Liver (tissue), 9 donors: ENCODE data around the gene SOX6. TPM values are rescaled to one million over a fixed set of nuclear protein-coding genes. Genes with fewer than 3 reads are reported as not detected.

Experiments
- DNase-seq: peaks from one replicate; pipeline ENCODE4 v3.0.0-alpha.2; 2017; ENCODE audit warnings: low spot score
- H3K27ac ChIP-seq, 2 donors: one replicate each; pipeline ENCODE4 v1.7.0; 2013; ENCODE audit warnings: inconsistent platforms in 2 of 2, low read length in 2 of 2, control low read depth in 1 of 2, low read depth in 1 of 2, mild to moderate bottlenecking in 1 of 2
- H3K27me3 ChIP-seq, 4 donors: one replicate each; pipeline versions ENCODE4 v1.6.1 to v1.7.0; 2013; ENCODE audit warnings: low read length in 3 of 4, inconsistent platforms in 1 of 4, mild to moderate bottlenecking in 1 of 4, moderate library complexity in 1 of 4; ENCODE audit not compliant: control insufficient read depth in 4 of 4, insufficient read depth in 4 of 4
- H3K36me3 ChIP-seq, 4 donors: one replicate each; pipeline versions ENCODE4 v1.6.1 to v1.7.0; 2013; ENCODE audit warnings: low read length in 3 of 4, mild to moderate bottlenecking in 3 of 4, low read depth in 1 of 4, moderate library complexity in 1 of 4; ENCODE audit not compliant: control insufficient read depth in 4 of 4, insufficient read depth in 3 of 4
- H3K4me1 ChIP-seq, 4 donors: one replicate each; pipeline versions ENCODE4 v1.6.1 to v1.7.0; 2013; ENCODE audit warnings: low read length in 3 of 4, mild to moderate bottlenecking in 3 of 4, moderate library complexity in 1 of 4; ENCODE audit not compliant: control insufficient read depth in 4 of 4, insufficient read depth in 4 of 4
- H3K4me3 ChIP-seq, 3 donors: one replicate each; pipeline versions ENCODE4 v1.6.1 to v1.7.0; 2013; ENCODE audit warnings: low read length in 3 of 3, control low read depth in 1 of 3, low read depth in 1 of 3, mild to moderate bottlenecking in 1 of 3
- H3K9ac ChIP-seq, 2 donors: one replicate each; pipeline ENCODE4 v1.7.0; 2013; ENCODE audit warnings: low read length in 2 of 2, mild to moderate bottlenecking in 2 of 2, moderate library complexity in 2 of 2, control low read depth in 1 of 2, low read depth in 1 of 2
- H3K9me3 ChIP-seq, 4 donors: one replicate each; pipeline versions ENCODE4 v1.6.1 to v1.7.0; 2013; ENCODE audit warnings: low read length in 3 of 4; ENCODE audit not compliant: control insufficient read depth in 4 of 4
- EGR1 ChIP-seq, 2 donors: IDR thresholded peaks; 2 replicates each; pipeline ENCODE4 v1.6.1; 2016 to 2018; ENCODE audit warnings: antibody characterized with exemption in 2 of 2, low read depth in 2 of 2
- FOXA1 ChIP-seq: IDR thresholded peaks from 2 replicates; pipeline ENCODE4 v1.6.1; 2016; ENCODE audit warnings: antibody characterized with exemption
- FOXA2 ChIP-seq: IDR thresholded peaks from 2 replicates; pipeline ENCODE4 v1.6.1; 2016; ENCODE audit warnings: antibody characterized with exemption
- GABPA ChIP-seq, 2 donors: IDR thresholded peaks in 1 of 2; conservative IDR thresholded peaks in 1 of 2; 2 replicates each; pipeline ENCODE4 v1.6.1; 2016; ENCODE audit warnings: antibody characterized with exemption in 2 of 2, mild to moderate bottlenecking in 1 of 2, moderate library complexity in 1 of 2
- HNF4A ChIP-seq, 2 donors: conservative IDR thresholded peaks; 2 replicates each; pipeline ENCODE4 v1.6.1; 2016; ENCODE audit warnings: antibody characterized with exemption in 2 of 2, mild to moderate bottlenecking in 2 of 2
- HNF4G ChIP-seq: IDR thresholded peaks from 2 replicates; pipeline ENCODE4 v1.6.1; 2016; ENCODE audit warnings: antibody characterized with exemption
- JUND ChIP-seq, 2 donors: IDR thresholded peaks; 2 replicates each; pipeline ENCODE4 v1.6.1; 2016; ENCODE audit warnings: antibody characterized with exemption in 2 of 2
- MAX ChIP-seq: IDR thresholded peaks from 2 replicates; pipeline ENCODE4 v1.6.1; 2016; ENCODE audit warnings: antibody characterized with exemption
- NR2F2 ChIP-seq: IDR thresholded peaks from 2 replicates; pipeline ENCODE4 v1.6.1; 2016; ENCODE audit warnings: antibody characterized with exemption
- RAD21 ChIP-seq, 2 donors: IDR thresholded peaks; 2 replicates each; pipeline ENCODE4 v1.6.1; 2016; ENCODE audit warnings: antibody characterized with exemption in 2 of 2, mild to moderate bottlenecking in 2 of 2
- RXRA ChIP-seq, 2 donors: IDR thresholded peaks; 2 replicates each; pipeline ENCODE4 v1.6.1; 2017 to 2018; ENCODE audit warnings: antibody characterized with exemption in 2 of 2, mild to moderate bottlenecking in 1 of 2
- SP1 ChIP-seq: IDR thresholded peaks from 2 replicates; pipeline ENCODE4 v1.6.1; 2018; ENCODE audit warnings: antibody characterized with exemption, mild to moderate bottlenecking
- TAF1 ChIP-seq: conservative IDR thresholded peaks from 2 replicates; pipeline ENCODE4 v1.6.1; 2016; ENCODE audit warnings: antibody characterized with exemption, mild to moderate bottlenecking
- YY1 ChIP-seq: IDR thresholded peaks from 2 replicates; pipeline ENCODE4 v1.6.1; 2016; ENCODE audit warnings: antibody characterized with exemption, mild to moderate bottlenecking
- WGBS: extraction: QIAGEN DNeasy Blood & Tissue Kit; methylation state at CpG from one replicate; pipeline ENCODE4 v1.1.7; 2013; 5-methylcytosine and 5-hydroxymethylcytosine counted together
- polyA plus RNA-seq, 2 donors: library from polyadenylated mRNA; stranded (reverse) in 1 of 2; unstranded in 1 of 2; fragments of 200-250 nt in 1 of 2; fragments of >200 nt in 1 of 2; fragmentation: Nextera tagmentation in 1 of 2; extraction: Ambion mirVana in 1 of 2; gene quantifications; one replicate each; pipeline versions ENCODE4 v1.2.1 to v1.2.3, GENCODE V29; 2013 to 2015
- total RNA-seq, 2 donors: library from RNA; depleted of rRNA; stranded (reverse); fragments of >200 nt; gene quantifications; one replicate each; pipeline ENCODE4 v1.2.3, GENCODE V29; 2014
- TF ChIP-seq, protein P1 (sequence below): fragments of 150-350 bp; IDR thresholded peaks from 2 replicates; pipeline ENCODE4 v1.5.1; 2017; ENCODE audit warnings: improper control_type of control experiment, low read depth, low read length; ENCODE audit not compliant: missing input control
- TF ChIP-seq, protein P2 (sequence below): IDR thresholded peaks from 2 replicates; pipeline ENCODE4 v1.6.1; 2016; ENCODE audit warnings: antibody characterized with exemption, mild to moderate bottlenecking
- TF ChIP-seq, protein P3 (sequence below): IDR thresholded peaks from 2 replicates; pipeline ENCODE4 v1.6.1; 2016; ENCODE audit warnings: antibody characterized with exemption
- TF ChIP-seq, protein P4 (sequence below): IDR thresholded peaks from 2 replicates; pipeline ENCODE4 v1.6.1; 2016; ENCODE audit warnings: antibody characterized with exemption
- donor health status: healthy.
- donor health status: healthy.
- donor health status: healthy.
- donor health status: healthy.
- donor health status: healthy.

SOX6 gene
- total and polyA plus RNA-seq, 4 donors: 2.4 to 111 (median 14.8) TPM

DNA sequence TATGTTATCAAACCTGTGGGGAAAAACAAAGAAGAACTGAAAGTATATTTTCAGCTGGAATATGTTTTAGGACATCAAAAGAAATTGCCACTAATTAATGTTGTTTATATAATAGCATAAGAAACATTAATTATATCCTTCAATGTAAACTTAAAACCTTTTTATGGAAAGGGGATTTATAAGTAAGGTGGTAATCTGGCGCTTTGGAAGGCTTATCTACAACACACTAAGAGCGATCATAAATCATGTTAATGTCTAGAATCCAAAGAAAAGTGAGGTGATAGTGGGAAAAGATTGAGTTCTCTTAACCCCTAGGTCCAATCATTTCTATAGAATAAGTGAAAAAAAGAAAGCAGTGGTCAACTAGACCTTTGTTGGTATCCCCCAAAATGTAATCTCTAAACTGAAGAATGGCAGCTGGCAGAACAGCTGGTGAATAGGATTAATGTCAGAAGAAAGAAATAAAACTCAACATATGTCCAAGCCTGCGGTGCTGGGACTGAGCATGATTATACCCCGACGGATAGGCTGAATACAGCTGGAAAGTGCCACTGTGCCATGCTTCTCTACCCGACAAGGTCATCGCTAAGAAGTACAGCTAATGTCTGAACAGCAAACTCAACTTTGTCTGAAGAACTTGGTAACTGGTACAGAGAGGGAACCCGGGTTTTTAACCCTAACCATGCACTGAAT, 64.0 kb downstream of the SOX6 start:
- Histone ChIP-seq H3K4me1 (no peaks in the 10 kb centered on the region), H3K9ac (no peak overlapping the region), H3K27ac (no peak overlapping the region), H3K27me3 (no peaks in the 10 kb centered on the region), H3K36me3 (no peaks in the 10 kb centered on the region), H3K4me3 (no peak overlapping the region), H3K9me3 (no peaks in the 10 kb centered on the region)
- TF ChIP-seq, protein P1, sequence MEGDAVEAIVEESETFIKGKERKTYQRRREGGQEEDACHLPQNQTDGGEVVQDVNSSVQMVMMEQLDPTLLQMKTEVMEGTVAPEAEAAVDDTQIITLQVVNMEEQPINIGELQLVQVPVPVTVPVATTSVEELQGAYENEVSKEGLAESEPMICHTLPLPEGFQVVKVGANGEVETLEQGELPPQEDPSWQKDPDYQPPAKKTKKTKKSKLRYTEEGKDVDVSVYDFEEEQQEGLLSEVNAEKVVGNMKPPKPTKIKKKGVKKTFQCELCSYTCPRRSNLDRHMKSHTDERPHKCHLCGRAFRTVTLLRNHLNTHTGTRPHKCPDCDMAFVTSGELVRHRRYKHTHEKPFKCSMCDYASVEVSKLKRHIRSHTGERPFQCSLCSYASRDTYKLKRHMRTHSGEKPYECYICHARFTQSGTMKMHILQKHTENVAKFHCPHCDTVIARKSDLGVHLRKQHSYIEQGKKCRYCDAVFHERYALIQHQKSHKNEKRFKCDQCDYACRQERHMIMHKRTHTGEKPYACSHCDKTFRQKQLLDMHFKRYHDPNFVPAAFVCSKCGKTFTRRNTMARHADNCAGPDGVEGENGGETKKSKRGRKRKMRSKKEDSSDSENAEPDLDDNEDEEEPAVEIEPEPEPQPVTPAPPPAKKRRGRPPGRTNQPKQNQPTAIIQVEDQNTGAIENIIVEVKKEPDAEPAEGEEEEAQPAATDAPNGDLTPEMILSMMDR: no peak
- TF ChIP-seq NR2F2 (no peak), FOXA2 (no peak), JUND (IDR thresholded peaks at IDR 0.05) (no peak), HNF4G (no peak), SP1 (no peak), YY1 (no peak), MAX (no peak), HNF4A (conservative IDR thresholded peaks at IDR 0.05) (no peak), FOXA1 (no peak), TAF1 (no peak), RXRA (IDR thresholded peaks at IDR 0.05) (no peak), RAD21 (IDR thresholded peaks at IDR 0.05) (no peak), GABPA (IDR thresholded peaks at IDR 0.05 in 1 of 2, conservative IDR thresholded peaks at IDR 0.05 in 1 of 2) (no peak), EGR1 (IDR thresholded peaks at IDR 0.05; ENCODE audit: low read depth in 2 of 2) (no peak)
- TF ChIP-seq, protein P2, sequence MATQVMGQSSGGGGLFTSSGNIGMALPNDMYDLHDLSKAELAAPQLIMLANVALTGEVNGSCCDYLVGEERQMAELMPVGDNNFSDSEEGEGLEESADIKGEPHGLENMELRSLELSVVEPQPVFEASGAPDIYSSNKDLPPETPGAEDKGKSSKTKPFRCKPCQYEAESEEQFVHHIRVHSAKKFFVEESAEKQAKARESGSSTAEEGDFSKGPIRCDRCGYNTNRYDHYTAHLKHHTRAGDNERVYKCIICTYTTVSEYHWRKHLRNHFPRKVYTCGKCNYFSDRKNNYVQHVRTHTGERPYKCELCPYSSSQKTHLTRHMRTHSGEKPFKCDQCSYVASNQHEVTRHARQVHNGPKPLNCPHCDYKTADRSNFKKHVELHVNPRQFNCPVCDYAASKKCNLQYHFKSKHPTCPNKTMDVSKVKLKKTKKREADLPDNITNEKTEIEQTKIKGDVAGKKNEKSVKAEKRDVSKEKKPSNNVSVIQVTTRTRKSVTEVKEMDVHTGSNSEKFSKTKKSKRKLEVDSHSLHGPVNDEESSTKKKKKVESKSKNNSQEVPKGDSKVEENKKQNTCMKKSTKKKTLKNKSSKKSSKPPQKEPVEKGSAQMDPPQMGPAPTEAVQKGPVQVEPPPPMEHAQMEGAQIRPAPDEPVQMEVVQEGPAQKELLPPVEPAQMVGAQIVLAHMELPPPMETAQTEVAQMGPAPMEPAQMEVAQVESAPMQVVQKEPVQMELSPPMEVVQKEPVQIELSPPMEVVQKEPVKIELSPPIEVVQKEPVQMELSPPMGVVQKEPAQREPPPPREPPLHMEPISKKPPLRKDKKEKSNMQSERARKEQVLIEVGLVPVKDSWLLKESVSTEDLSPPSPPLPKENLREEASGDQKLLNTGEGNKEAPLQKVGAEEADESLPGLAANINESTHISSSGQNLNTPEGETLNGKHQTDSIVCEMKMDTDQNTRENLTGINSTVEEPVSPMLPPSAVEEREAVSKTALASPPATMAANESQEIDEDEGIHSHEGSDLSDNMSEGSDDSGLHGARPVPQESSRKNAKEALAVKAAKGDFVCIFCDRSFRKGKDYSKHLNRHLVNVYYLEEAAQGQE: no peak
- TF ChIP-seq, protein P3, sequence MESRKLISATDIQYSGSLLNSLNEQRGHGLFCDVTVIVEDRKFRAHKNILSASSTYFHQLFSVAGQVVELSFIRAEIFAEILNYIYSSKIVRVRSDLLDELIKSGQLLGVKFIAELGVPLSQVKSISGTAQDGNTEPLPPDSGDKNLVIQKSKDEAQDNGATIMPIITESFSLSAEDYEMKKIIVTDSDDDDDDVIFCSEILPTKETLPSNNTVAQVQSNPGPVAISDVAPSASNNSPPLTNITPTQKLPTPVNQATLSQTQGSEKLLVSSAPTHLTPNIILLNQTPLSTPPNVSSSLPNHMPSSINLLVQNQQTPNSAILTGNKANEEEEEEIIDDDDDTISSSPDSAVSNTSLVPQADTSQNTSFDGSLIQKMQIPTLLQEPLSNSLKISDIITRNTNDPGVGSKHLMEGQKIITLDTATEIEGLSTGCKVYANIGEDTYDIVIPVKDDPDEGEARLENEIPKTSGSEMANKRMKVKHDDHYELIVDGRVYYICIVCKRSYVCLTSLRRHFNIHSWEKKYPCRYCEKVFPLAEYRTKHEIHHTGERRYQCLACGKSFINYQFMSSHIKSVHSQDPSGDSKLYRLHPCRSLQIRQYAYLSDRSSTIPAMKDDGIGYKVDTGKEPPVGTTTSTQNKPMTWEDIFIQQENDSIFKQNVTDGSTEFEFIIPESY: no peak
- TF ChIP-seq, protein P4, sequence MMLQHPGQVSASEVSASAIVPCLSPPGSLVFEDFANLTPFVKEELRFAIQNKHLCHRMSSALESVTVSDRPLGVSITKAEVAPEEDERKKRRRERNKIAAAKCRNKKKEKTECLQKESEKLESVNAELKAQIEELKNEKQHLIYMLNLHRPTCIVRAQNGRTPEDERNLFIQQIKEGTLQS: no peak
- 90% methylated on average over 8 of the region's 8 CpGs for WGBS
- no peak for DNase-seq
